K562 (cell line): ENCODE data around the gene B4GALNT3. TPM values are rescaled to one million over a fixed set of nuclear protein-coding genes. Genes with fewer than 3 reads are reported as not detected.
A peak's percentile ranks its signal among the peaks of the same experiment; 100 is the strongest.

Source experiments
- ARID1B ChIP-seq: fragments of 450-650 bp; IDR thresholded peaks from 2 replicates; pipeline ENCODE4 v1.6.1; 2016; ENCODE audit warnings: antibody characterized with exemption, mild to moderate bottlenecking, inconsistent platforms
- CBFA2T3 ChIP-seq: fragments of 450-650 bp; IDR thresholded peaks from 2 replicates; pipeline ENCODE4 v1.6.1; 2017
- ELF2 ChIP-seq: fragments of 250-450 bp; sonication (Bioruptor Pico); IDR thresholded peaks from 2 replicates; pipeline ENCODE4 v1.5.0; 2021; ENCODE audit warnings: mild to moderate bottlenecking
- MBD2 ChIP-seq: sonication (generic); IDR thresholded peaks from 2 replicates; pipeline ENCODE4 v1.6.1; 2016; ENCODE audit warnings: low read depth, borderline replicate concordance
- ZBTB17 ChIP-seq: fragments of 450-650 bp; formaldehyde crosslinking; IDR thresholded peaks from 2 replicates; pipeline ENCODE4 v1.4.0; 2020; ENCODE audit warnings: mild to moderate bottlenecking
- ZFX ChIP-seq: sonication (generic); formaldehyde crosslinking; IDR thresholded peaks from 2 replicates; pipeline ENCODE4 v1.8.0; 2022; ENCODE audit warnings: mild to moderate bottlenecking, missing genetic modification reagents, moderate library complexity
- ZNF324 ChIP-seq: fragments of 250-450 bp; sonication (Bioruptor Pico); IDR thresholded peaks from 2 replicates; pipeline ENCODE4 v1.4.0; 2020; ENCODE audit warnings: mild to moderate bottlenecking
- polyA plus RNA-seq, 8 experiments: library from polyadenylated mRNA; depleted of rRNA in 4 of 8; stranded (reverse) in 5 of 8; unstranded in 3 of 8; fragments of >200 nt; fragmentation: Nextera tagmentation in 2 of 8; fragmentation: Illumina TruSeq in 1 of 8; extraction: Ambion mirVana in 2 of 8; extraction: Trizol in 1 of 8; gene quantifications; 2 replicates each; pipeline versions ENCODE4 v1.2.1 to v1.2.3, GENCODE V29; 2011 to 2014; ENCODE audit warnings: inconsistent platforms in 1 of 8, missing spikeins in 1 of 8
- total RNA-seq, 7 experiments: library from RNA; depleted of rRNA in 6 of 7; stranded (reverse); fragments of >200 nt in 6 of 7; fragmentation: Illumina TruSeq in 2 of 7; extraction: Trizol in 2 of 7; gene quantifications; 2 replicates each; pipeline versions ENCODE4 v1.2.1 to v1.2.3, GENCODE V29; 2011 to 2021; ENCODE audit warnings: low replicate concordance in 1 of 7
- TF ChIP-seq, protein P1 (sequence below): conservative IDR thresholded peaks from 2 replicates; pipeline ENCODE4 v1.6.1; 2011; ENCODE audit warnings: low read depth, mild to moderate bottlenecking, low read length; ENCODE audit not compliant: control insufficient read depth
- TF ChIP-seq, protein P2 (sequence below): fragments of 250-450 bp; sonication (Bioruptor Pico); IDR thresholded peaks from 2 replicates; pipeline ENCODE4 v1.5.0; 2021
- TF ChIP-seq, protein P3 (sequence below): sonication (generic); IDR thresholded peaks from 2 replicates; pipeline ENCODE4 v1.6.1; 2016

B4GALNT3 gene
- total and polyA plus RNA-seq, 9 of the 15 experiments (the other 6 are each of a cell fraction or from before 2014, with no cell fraction given) = 0.04 to 0.36 (median 0.10) TPM; not detected in 6

DNA sequence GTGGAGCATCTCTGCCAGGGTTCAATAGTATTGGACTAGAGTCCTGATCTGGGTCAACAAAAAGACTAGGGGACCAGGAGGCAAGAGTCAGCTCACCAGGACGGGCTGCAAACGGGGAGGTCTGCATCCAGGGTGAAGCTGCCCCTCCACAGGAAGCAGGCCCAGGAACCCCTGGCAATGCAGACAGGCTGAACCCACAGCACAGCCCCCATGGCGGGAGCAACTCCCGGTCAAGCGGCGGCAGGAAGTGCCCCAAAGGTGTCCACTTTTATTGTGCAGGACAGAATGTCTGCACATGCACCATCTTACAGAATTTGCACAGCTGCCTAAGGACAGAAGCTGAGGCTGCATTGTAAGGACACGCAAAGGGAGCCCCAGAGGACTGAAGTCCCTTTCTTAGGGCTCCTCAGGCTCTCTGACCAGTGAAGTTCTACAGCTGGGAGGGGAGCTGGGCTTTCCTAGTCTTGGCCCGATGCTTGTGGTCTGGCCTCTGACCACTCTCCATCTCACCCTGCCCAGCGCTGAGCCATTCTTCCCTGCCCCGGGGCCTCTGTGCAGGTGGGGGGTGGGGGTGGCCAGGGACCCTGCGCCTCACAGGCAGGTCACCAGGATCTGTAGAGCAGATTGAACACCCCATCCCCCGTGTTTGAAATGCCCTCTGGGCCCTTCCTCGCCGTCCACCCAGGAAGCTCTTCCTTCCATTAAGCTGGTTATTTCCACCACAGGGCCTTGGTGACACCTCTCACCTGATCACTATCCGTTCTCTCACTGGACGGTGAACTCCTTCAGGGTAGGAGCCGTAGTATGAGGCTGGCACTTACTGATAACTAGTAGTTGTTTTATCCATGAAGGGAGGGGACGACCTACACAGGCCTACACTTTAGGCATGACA, 127.6 kb downstream of the B4GALNT3 start (continued):
- TF ChIP-seq, protein P1, sequence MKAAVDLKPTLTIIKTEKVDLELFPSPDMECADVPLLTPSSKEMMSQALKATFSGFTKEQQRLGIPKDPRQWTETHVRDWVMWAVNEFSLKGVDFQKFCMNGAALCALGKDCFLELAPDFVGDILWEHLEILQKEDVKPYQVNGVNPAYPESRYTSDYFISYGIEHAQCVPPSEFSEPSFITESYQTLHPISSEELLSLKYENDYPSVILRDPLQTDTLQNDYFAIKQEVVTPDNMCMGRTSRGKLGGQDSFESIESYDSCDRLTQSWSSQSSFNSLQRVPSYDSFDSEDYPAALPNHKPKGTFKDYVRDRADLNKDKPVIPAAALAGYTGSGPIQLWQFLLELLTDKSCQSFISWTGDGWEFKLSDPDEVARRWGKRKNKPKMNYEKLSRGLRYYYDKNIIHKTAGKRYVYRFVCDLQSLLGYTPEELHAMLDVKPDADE = no peak
- TF ChIP-seq ZFX (0 out of 2 replicates have a peak, but pooled peaks have one; percentile 16), MBD2 (no peak), CBFA2T3 (peak; percentile 83), ARID1B (peak; percentile 66; the same call in 1 of the 2 replicates), ZBTB17 (CRISPR knock-in tag) (no peak), ZNF324 (CRISPR knock-in tag) (no peak), ELF2 (CRISPR knock-in tag) (no peak)
- TF ChIP-seq, protein P2, sequence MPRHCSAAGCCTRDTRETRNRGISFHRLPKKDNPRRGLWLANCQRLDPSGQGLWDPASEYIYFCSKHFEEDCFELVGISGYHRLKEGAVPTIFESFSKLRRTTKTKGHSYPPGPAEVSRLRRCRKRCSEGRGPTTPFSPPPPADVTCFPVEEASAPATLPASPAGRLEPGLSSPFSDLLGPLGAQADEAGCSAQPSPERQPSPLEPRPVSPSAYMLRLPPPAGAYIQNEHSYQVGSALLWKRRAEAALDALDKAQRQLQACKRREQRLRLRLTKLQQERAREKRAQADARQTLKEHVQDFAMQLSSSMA (CRISPR knock-in tag) = no peak
- TF ChIP-seq, protein P3, sequence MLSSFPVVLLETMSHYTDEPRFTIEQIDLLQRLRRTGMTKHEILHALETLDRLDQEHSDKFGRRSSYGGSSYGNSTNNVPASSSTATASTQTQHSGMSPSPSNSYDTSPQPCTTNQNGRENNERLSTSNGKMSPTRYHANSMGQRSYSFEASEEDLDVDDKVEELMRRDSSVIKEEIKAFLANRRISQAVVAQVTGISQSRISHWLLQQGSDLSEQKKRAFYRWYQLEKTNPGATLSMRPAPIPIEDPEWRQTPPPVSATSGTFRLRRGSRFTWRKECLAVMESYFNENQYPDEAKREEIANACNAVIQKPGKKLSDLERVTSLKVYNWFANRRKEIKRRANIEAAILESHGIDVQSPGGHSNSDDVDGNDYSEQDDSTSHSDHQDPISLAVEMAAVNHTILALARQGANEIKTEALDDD = peak; percentile 94
- TF ChIP-seq, all 486 proteins: peak for 14
